ENCODE data around the gene MOGAT1. TPM values are rescaled to one million over a fixed set of nuclear protein-coding genes. Genes with fewer than 3 reads are reported as not detected.
"Not testable (repeated sequence)": the region's sequence is repeated elsewhere in the genome, so short reads cannot be mapped to it uniquely, and the experiment has no call there.

MOGAT1 gene
- polyA plus RNA-seq, 5 donors, result not detected

GRCh38 chr2:222738809-222739208, 67.4 kb downstream of the MOGAT1 start:
- DNase-seq, result no peak

GRCh38 chr2:222739939-222740338, 68.5 kb downstream of the MOGAT1 start:
- no peak for DNase-seq

- peak in 1 of 2 donors; percentile 22 for DNase-seq
Measured at GRCh38 chr2:222743251-222743812, 71.9 kb downstream of the MOGAT1 start.

- no peak for DNase-seq
Measured at GRCh38 chr2:222745836-222746559, 74.5 kb downstream of the MOGAT1 start.

GRCh38 chr2:222747526-222748160, 76.2 kb downstream of the MOGAT1 start:
- no peak for DNase-seq

- no peak for DNase-seq
Measured at GRCh38 chr2:222750533-222750932, 79.1 kb downstream of the MOGAT1 start.

- DNase-seq, result no peak
Measured at GRCh38 chr2:222751238-222751637, 79.8 kb downstream of the MOGAT1 start.

- no peak for DNase-seq
Measured at GRCh38 chr2:222751821-222752719, 80.6 kb downstream of the MOGAT1 start.

GRCh38 chr2:222752746-222753145, 81.3 kb downstream of the MOGAT1 start:
- DNase-seq, result no peak

GRCh38 chr2:222753251-222753824, 81.9 kb downstream of the MOGAT1 start:
- no peak for DNase-seq

GRCh38 chr2:222754324-222754930, 83.0 kb downstream of the MOGAT1 start:
- DNase-seq, result no peak

- DNase-seq, result not testable (repeated sequence)
Measured at GRCh38 chr2:222755593-222755992, 84.1 kb downstream of the MOGAT1 start.

GRCh38 chr2:222756362-222756831, 84.9 kb downstream of the MOGAT1 start:
- DNase-seq, result no peak

- DNase-seq, result no peak
Measured at GRCh38 chr2:222756951-222757650, 85.6 kb downstream of the MOGAT1 start.

Other genes with a start within 250 kb of the MOGAT1 start
- 1 to 10 TPM; 2.3 to 5.5 (median 4.3) TPM for gene SGPP2, start 247.1 kb upstream of the MOGAT1 start, polyA plus RNA-seq (ENCODE audit: insufficient read depth in 1 of 5, insufficient read length in 5 of 5, low replicate concordance in 1 of 5)
- 10 to 100 TPM; 22.9 to 27.0 (median 24.4) TPM for gene FARSB, start 15.6 kb upstream of the MOGAT1 start, polyA plus RNA-seq (ENCODE audit: insufficient read depth in 1 of 5, insufficient read length in 5 of 5, low replicate concordance in 1 of 5)
- 10 to 100 TPM; 53.1 to 64.4 (median 56.1) TPM for gene ACSL3, start 189.4 kb downstream of the MOGAT1 start, polyA plus RNA-seq (ENCODE audit: insufficient read depth in 1 of 5, insufficient read length in 5 of 5, low replicate concordance in 1 of 5)